SKM-1 treated with dmso at 0.1 percent for 144 hours (cell line): ENCODE results near the gene THOC6.

Experiments
- DNase-seq: peaks from one replicate; lab custom pipeline; 2025; ENCODE audit not compliant: unreplicated experiment; lab: John Stamatoyannopoulos, UW

Gene THOC6

GRCh38 chr16:3014971-3015370, 8.9 kb upstream of the THOC6 start:
- no peak for DNase-seq

- no peak for DNase-seq
These were observed 7.8 kb upstream of the THOC6 start for GRCh38 chr16:3015865-3016521.

GRCh38 chr16:3017344-3017743, 6.5 kb upstream of the THOC6 start:
- no peak for DNase-seq

- no peak for DNase-seq
These were observed 5.9 kb upstream of the THOC6 start, which contains the start of gene CLDN6 for GRCh38 chr16:3017794-3018506. TSS of gene CLDN6 (minus strand) at chr16:3018183. CDS start at chr16:3016021, 2,162 bp downstream.

GRCh38 chr16:3019594-3020246, 4.1 kb upstream of the THOC6 start:
- DNase-seq, result no peak

- DNase-seq, result peak; percentile 70
These were observed 3.6 kb upstream of the THOC6 start, which contains the start of gene TNFRSF12A for GRCh38 chr16:3020247-3020603. TSS of gene TNFRSF12A (plus strand) at chr16:3020368. CDS start at chr16:3020398, 30 bp downstream.

GRCh38 chr16:3020604-3021448, 3.0 kb upstream of the THOC6 start:
- peak; percentile 35 for DNase-seq

GRCh38 chr16:3021449-3022207, 2.2 kb upstream of the THOC6 start:
- DNase-seq, result peak; percentile 73

GRCh38 chr16:3022208-3022683, 1.6 kb upstream of the THOC6 start:
- DNase-seq, result peak; percentile 49

- no peak for DNase-seq
These were observed 986 bp upstream of the THOC6 start for GRCh38 chr16:3022684-3023414.

- DNase-seq, result no peak
These were observed 493 bp upstream of the THOC6 start for GRCh38 chr16:3023415-3023668.

GRCh38 chr16:3025032-3026002, 1.5 kb downstream of the THOC6 start:
- DNase-seq, result no peak

GRCh38 chr16:3026003-3026378, 2.2 kb downstream of the THOC6 start:
- DNase-seq, result no peak

GRCh38 chr16:3026609-3027488, 3.0 kb downstream of the THOC6 start:
- no peak for DNase-seq

- DNase-seq, result no peak
These were observed 3.6 kb downstream of the THOC6 start for GRCh38 chr16:3027489-3027795.

- peak; percentile 62 for DNase-seq
These were observed 4.3 kb downstream of the THOC6 start for GRCh38 chr16:3027983-3028715.

GRCh38 chr16:3028716-3029319, 5.0 kb downstream of the THOC6 start:
- no peak for DNase-seq
